GM19351 (cell line): ENCODE data around the gene POMT1.

ENCODE experiments used
- ATAC-seq: cut with Tn5 transposase; IDR thresholded peaks from one replicate; pipeline ENCODE4 v1.9.1; 2021; ENCODE audit warnings: mild to moderate bottlenecking, moderate library complexity; ENCODE audit not compliant: unreplicated experiment

POMT1 gene

DNA sequence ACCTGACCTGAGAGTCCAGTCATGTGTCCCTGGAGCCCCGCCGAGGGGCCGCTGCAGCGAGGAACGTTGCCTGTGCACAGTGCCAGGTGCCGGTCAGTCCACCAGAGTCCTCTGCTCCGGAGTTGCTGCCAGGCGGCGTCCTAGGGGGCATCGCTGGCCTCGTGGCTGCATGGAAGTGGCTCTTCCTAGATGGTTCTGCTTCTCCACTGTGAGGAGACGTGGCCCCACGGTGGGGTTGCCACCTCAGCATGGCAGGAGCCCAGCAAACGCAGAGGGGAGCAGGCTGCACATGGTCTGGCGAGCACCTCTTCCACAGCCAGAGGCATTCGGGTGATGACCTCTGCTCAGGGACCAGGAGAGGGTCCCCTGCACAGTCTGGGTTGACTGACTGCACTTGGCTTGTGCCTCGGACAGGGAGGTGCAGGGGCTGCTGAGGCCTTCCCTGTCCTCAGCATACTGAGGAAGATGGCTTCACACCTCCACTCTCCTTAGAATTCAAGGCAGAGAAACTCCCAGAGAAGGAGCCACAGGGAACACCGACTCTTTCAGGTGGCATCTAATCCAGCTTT is 25.9 kb upstream of the POMT1 start:
- ATAC-seq: no peak

DNA sequence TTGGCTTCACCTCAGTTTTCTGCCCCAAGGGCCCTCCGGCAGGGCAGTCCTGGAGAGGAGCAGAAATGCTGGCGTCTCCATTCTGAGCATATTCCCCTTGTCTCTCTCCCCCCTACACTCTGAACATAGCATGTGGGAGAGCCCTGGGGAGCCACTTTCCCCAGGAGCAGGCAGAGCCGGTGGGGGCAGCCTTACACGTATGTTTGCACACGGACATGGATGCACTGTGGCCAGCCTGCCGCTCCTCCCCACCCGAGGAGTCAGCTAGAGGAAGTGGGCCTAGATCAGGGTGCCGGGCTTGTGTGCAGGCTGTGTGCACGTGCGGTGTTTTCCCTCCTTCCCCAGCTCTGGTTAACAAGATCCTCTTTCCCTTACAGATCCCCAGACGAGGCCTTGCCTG is 25.4 kb upstream of the POMT1 start:
- ATAC-seq: no peak

DNA sequence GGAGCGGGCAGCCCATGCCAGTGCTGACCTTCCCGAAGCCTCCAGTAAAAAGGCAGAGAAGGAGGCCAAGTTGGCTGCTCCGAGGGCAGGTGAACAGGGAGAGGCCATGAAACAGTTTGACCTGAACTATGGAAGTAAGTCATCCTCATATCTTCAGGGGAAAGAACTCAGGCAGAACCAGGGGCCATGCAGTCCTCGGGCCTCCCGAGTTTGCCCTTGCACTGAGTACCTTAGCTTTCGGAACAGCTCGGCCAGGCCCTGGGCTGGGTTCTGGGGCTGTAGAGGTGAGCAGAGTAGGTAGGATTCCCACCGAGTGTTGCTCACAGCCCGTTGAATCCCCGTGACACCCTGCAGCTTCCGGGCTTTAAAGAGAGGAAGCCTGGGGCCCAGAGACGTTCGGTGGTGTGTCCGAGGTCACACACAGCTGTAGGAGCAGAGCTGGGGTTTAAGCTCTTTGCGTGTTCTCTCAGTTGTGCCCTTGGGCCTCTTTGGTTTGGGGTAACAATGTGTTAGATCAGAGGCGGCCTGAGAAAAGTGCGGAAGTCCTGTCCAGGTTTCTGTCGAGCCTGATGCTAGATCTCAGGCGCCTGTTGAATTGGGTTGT is 24.8 kb upstream of the POMT1 start:
- ATAC-seq: no peak

DNA sequence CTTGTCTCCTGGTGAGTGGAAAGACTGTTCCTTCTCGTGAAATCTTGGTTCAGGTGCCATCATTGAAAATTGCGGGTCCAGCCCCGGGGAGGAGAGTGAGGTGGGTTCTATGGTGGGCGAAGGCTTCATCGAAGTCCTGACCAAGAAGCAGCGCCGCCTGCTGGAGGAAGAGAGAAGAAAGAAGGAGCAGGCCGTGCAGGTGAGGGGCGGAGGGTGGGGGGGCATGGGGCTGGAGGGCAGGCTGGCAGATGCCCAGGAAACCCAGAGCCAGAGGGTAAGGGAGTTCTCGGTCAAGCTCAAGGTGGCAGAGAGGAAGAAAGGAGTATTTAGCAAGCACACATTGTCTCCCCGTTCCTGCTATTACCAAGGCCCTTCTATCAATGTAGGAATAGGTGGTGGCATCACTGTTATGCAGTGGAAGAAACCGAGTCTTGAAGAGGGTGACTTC is 24.3 kb upstream of the POMT1 start:
- no peak for ATAC-seq

DNA sequence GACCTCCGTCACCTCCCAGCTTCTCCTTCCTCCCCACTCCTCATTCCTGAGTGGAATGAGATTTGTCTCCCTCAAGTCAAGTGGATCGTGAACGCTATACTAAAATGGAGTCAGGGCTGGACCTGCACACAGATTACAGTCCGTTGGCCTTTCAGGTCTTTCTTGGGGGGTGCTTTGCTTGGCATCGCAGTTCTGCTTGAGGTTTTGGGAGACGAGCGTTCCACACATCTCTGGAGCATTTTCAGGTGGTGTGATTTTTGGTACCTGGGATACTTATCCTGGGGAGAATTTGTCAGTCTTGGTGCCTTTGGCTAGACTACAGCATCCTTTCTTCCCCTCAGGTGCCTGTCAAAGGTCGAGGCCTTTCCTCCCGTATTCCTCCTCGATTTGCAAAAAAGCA is 23.8 kb upstream of the POMT1 start:
- no peak for ATAC-seq

DNA sequence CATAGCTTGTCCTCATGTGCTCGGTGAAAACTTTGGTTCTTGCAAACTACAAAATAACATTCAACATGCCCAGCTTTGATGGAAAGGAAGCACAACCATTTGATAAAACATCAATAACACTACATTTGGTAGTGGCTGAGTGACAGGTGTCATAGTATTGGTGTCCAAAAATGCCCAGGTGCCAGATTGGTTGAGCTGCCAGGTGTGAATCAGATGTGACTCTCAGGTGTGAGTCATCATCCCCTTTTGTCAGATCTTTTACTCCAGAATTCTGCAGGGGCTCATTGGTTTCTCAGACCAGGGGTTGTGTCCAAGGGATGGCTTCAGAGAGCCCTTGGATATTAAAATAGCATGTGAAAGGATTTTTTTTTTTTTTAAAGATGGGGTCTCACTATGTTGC is 22.5 kb upstream of the POMT1 start:
- no peak for ATAC-seq

DNA sequence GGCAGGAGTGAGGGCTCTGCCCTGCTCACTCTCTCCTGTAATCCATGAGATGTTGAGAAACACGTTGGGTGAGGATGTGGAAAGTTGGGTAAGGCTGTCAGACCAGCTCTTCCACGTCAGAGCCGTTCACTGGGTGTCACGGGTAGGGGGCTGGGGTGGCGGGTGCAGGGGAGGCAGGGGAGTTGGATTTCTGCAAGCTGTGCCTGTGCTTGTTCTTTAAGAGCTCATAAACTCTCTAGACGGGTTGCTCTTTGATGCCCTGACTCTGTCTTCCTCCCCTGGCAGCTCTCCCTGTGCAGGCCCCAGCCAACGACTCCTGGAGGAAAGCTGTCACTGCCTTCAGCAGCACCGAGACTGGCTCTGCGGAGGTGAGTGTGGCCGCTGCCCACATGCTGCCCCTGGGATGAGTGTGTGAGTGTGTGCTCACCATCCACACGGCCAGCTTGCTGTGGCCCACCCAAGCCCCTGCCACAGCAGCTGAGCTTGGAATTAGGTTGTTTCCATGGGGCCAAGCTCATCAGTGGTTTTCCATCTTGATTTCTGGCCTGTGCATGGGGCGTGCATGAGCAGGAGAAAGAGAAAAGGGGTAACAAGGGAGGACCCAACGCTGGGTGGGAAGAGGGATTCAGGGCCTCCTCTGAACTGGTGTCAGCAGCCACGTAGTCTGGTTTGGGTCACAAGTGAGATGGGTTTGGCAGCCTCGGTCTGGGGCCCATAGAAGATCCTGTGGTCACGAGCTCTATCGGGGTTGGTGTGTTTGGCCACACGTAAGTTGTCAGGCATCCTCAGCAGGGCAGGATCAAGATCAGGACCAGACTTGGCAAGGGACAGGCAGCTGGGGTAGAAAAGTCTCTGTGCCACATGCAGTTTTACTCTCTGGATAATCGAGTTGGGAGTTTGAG is 21.0 kb upstream of the POMT1 start:
- no peak for ATAC-seq

DNA sequence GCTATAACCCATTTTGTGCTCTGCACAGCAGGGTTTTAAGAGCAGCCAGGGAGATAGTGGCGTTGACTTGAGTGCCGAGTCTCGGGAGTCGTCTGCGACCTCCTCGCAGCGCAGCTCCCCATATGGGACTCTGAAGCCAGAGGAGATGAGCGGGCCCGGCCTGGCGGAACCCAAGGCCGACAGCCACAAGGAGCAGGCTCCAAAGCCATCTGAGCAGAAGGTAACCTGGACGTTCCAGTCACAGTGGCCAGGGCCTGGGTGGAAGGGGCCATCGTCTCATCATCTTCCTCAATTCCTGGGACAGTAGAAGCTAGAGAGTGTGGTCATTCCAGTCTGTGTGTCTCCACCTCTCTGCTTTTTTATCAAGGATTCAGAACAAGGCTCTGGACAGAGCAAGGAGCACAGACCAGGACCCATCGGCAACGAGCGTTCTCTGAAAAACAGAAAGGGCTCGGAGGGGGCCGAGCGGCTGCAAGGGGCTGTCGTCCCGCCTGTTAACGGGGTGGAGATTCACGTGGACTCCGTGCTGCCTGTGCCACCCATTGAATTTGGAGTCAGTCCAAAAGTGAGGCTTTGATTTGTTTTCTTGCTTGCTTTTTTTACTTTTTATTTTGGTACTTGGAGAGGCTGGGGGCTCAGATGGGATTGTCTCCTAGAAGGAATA is 20.2 kb upstream of the POMT1 start:
- ATAC-seq: no peak

DNA sequence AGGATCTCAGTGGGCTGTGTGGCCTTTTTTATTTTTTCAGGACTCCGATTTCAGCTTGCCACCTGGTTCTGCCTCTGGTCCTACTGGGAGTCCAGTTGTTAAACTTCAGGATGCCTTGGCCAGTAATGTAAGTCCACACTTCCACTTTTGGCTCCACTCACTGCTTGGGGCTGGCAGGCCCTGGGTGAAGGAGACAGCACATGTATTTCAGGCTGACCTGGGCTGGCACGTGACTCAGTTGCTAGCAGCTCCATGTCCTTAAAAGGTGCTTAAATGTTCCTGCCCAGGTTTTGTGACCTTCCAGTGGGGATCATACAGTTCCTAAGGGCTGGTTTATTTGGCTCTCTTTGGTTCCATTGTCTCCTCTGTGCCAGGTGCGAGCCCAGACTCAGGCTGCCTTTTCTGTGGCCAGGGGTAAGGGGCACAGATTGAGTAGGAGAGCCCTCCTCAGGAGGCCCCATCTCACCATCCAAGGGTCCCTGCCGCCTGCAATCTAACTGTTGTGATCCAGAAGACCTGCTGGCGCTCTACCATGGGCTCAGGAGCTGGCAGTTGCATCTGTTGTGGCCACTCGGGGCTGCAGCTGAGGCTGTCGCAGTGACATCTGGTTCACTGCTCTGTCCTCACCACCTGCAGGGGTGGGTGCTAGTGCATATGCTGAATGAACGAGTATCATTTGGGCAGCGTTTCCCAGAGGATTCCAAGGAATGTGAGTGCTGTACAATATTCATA is 19.2 kb upstream of the POMT1 start:
- no peak for ATAC-seq

DNA sequence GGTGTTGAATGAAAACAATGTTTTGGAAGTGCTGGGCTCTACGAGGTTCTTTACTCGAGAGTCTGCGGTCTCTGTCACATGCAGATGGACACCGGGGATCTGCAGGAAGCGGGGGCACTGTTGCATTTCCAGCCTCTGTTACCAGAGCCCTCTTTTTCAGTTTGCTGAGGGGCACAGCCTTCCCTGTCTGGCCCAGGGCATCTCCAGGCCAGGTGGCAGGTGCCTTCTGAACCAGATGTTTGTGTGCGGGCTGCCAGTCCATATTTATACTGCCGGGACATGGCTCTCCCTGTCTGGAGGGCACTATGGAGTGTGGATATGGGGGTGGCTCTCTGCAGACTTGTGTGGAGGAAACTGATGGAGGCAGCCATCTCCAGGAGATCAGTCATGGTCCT is 18.7 kb upstream of the POMT1 start:
- ATAC-seq: no peak

DNA sequence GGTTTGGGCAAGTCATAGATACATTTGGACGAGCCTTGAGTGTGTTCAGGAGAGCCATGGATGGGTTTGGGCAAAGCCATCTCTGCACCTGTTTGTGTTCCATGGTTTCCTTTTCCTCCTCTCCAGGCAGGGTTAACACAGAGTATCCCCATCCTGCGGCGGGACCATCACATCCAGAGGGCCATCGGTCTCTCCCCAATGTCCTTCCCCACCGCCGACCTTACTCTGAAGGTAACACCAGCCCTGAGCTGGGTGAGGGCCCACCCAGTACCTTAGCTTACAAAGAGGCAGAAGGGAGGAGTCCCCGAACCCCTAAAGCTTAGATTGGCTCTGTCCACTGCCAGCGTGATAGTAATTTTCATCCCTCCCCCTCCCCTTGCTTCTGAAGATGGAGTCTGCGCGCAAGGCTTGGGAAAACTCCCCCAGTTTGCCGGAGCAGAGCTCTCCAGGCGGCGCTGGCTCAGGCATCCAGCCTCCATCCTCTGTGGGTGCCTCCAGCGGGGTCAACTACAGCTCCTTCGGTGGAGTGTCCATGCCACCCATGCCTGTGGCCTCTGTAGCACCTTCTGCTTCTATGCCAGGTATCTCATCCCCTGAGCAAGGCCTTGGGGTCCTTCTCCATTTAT is 18.0 kb upstream of the POMT1 start:
- ATAC-seq: no peak

DNA sequence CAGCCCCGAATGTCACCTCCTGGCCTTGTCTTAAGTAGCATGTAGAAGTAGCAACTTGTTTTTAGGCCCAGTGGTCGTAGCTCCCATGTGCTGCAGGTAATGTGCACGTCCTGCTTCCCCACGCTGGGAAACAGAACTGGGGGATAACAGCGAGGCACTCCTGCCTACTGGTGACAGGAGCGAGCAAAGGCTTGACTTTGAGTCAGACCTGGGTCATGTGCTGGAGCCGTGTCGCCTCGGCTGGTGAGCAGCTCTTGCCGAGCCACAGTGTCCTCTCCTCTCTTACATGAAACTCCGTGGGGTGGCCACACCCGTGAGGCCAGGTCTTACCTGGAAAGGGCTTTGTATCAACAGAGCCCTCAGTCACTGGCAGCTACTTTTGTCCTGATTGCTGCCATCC is 17.5 kb upstream of the POMT1 start:
- ATAC-seq: no peak

DNA sequence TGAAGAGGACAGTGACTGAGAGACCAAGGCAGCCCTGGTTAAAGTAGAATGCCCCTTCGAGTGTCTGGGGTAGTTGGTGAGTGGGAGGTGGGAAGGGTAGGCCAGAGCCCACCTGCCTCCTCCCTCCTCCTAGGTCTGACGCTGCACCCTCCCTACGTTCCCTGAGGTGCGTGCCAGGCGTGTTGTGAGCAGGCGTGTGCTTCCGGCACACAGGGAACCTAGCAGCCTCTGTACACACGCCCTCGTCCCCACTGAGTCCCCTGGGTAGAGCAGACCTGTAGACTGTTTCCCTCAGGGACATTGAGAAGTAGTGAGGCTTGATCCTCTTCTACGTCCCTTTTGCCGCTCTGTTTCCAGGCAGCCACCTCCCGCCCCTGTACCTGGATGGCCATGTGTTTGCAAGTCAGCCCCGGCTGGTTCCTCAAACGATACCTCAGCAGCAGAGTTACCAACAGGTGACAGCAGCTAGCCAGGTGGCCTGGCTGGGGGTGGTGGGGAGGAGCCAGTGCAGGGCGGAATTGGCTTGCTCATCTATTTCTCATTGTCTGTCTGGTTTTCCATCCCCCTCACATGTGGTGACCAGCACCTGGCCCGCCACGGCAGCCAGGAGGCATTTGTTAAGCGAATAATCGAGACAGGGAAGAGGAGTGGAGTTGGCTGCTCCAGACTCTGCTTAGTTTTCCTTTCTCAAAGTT is 16.8 kb upstream of the POMT1 start:
- ATAC-seq: no peak

DNA sequence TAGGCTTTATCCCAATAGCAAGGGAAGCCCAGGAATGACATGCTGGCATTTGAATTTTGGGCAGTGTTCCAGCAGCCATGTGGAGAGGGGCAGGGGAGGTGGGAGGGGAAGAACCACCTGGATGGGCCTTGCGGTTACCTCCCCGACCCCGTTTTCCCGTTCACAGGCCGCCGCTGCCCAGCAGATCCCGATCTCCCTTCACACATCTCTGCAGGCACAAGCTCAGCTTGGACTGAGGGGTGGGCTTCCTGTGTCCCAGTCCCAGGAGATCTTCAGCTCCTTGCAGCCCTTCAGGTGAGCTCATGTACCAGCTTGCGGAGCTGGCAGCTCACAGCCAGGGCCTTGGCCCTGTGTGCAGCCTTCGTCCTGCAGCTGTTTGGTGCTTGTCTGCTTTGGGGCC is 15.7 kb upstream of the POMT1 start:
- ATAC-seq: no peak

DNA sequence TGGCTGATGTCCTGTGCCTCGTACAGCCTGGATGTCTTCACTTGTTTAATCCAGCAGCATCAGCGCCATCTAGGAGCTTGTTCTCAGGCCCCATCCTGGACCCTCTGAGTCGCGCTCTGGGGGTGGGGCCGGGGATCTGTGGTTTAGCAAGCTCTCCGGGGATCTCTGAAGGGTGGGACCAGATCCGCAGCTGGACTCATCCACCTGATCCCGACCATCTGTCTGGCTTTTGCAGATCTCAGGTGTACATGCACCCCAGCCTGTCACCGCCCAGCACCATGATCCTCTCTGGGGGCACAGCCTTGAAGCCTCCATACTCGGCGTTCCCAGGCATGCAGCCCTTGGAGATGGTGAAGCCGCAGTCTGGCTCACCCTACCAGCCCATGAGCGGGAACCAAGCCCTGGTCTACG is 15.1 kb upstream of the POMT1 start:
- no peak for ATAC-seq

DNA sequence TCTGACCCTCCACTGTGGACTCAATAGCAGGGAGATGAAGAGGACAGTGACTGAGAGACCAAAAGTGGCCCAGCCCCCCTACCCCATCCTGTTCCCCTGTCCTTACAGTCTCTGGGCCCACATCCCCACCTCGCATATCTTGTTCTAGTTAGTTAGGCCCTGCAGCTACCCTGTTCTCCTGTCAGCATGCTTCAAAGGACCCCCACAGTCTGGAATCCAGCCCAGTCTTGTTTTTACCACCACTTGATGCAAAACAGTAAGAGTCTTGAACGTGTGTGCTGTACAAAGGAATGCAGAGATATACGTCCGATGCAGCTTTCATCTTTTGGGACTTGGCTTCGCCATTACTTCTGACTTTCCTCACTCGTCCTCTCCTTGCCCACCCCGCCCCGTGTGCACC is 12.2 kb upstream of the POMT1 start:
- no peak for ATAC-seq

DNA sequence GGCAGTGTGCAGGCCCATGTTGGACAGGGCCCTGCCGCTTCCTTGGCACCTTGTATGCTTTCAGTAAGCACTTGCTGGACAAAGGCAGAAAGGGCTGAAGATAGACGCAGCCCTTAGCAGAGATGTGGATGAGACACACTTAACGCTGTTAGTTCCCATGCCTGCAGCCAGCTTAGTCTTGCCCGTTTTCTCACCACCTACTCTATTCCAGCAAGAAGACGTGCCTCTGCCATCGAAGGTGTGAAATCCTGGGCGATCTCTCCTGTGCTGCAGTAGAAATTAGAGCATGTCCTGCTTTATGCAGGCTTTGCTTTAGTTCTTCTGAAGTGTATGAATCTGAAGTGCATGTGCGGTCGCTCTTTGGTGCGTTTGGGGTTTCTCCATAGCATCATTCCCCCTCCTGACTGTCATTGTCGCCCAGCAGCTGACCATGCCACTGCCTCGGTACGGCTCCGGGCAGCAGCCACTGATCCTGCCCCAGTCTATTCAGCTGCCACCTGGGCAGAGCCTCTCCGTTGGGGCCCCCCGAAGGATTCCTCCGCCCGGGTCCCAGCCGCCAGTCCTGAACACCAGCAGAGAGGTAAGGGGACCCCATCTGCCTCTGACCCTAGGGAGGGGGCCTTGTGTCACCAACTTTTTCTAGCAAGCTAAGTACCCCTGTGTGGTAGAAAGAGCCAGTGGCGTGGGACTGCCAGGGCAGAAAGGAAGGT is 11.6 kb upstream of the POMT1 start:
- no peak for ATAC-seq

DNA sequence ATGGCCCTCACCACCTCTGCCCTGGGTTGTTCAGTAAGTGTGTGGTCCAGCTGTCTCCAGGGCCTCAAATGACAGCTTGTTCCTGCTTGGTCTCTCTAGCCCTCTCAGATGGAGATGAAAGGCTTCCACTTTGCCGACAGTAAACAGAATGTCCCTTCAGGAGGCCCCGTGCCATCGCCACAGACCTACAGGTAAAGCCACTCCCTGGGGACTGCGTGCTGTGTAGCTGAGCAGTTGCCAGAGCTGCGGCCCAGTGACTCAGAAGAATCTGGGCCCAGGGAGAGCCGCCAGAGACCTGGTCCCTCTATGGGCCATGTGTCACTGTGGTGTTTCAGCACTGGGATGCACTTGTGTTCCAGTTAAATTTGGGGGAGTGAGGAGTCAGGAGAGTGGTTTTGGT is 10.6 kb upstream of the POMT1 start:
- no peak for ATAC-seq

DNA sequence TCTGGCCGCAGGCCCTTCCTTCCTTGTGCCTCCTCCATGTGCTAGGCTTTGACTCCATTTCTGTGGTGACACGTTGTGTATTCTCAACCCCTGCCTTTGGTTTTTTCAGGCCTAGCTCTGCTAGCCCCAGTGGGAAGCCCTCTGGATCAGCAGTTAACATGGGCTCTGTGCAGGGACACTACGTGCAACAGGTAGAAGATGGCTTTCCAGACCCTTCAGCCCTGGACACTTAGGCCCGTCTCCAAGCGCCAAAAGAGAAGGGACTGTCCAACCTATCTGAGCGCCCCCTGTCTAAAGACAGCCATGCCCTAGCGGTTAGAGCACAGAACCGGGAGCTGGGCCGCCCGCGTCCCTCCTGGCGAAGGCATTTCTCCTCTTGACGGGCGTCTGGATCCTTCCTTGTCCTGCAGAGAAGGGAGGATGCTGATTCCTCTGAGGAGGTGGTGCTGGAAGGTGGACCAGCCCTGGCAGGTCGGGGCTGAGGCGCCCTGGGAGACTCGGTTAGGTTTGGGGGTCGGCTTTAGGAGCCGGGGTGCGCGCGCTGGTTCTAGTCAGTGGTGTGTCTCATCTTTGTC is 8.3 kb upstream of the POMT1 start:
- no peak for ATAC-seq
